GM23248 (cell line): ENCODE measurements around the gene TTYH1.

ENCODE experiments used
- EZH2 ChIP-seq: fragments of 200-600 bp; sonication (generic); IDR thresholded peaks from 2 replicates; pipeline ENCODE4 v1.6.1; 2018; ENCODE audit warnings: antibody characterized with exemption, mild to moderate bottlenecking; ENCODE audit not compliant: insufficient read depth, poor library complexity, severe bottlenecking
- EZH2phosphoT487 ChIP-seq: fragments of 200-600 bp; sonication (generic); IDR thresholded peaks from 2 replicates; pipeline ENCODE4 v1.6.1; 2018; ENCODE audit warnings: antibody characterized with exemption, moderate library complexity, mild to moderate bottlenecking, low read depth; ENCODE audit not compliant: insufficient read depth

- TF ChIP-seq EZH2phosphoT487 (no peak), EZH2 (peak; percentile 62)
These were observed 823 bp downstream of the TTYH1 start for GRCh38 chr19:54415901-54416673.
